HL-60/S4 treated with phorbol 12-myristate 13-acetate at 8.2 ng/mL for 4 days and 3 days (cell line): ENCODE data around the gene PLEKHO2.

Source experiments
- in situ Hi-C: fragments of 300-500 bp; cut with MboI; formaldehyde crosslinking; loops from 2 replicates; pipeline ENCODE4 v1.15.0; 2022; ENCODE audit warnings: low sequenced_read_pairs

PLEKHO2 gene

GRCh38 chr15:64824929-64825430 lies 16.7 kb upstream of the PLEKHO2 start:
- in situ Hi-C loops, result no loop called here

- in situ Hi-C loops, result no loop called here
Measured at GRCh38 chr15:64825431-64826294, 16.1 kb upstream of the PLEKHO2 start, which contains the start of gene PIF1. Gene PIF1 (minus strand): TSS chr15:64825647. CDS start chr15:64824335, 1,312 bp downstream.

GRCh38 chr15:64828985-64829384 lies 12.7 kb upstream of the PLEKHO2 start:
- in situ Hi-C loops, result no loop called here

- in situ Hi-C loops, result no loop called here
Measured at GRCh38 chr15:64833690-64834089, 8.0 kb upstream of the PLEKHO2 start.

GRCh38 chr15:64836023-64836536 lies 5.6 kb upstream of the PLEKHO2 start:
- in situ Hi-C loops, result no loop called here

GRCh38 chr15:64837502-64837901 lies 4.2 kb upstream of the PLEKHO2 start:
- in situ Hi-C loops, result no loop called here

GRCh38 chr15:64841060-64841343 lies 713 bp upstream of the PLEKHO2 start:
- in situ Hi-C loops, result no loop called here

- in situ Hi-C loops, result no loop called here
Measured at GRCh38 chr15:64842096-64842939, 603 bp downstream of the PLEKHO2 start.

- in situ Hi-C loops, result no loop called here
Measured at GRCh38 chr15:64842986-64843561, 1.4 kb downstream of the PLEKHO2 start.

GRCh38 chr15:64843991-64844390 lies 2.3 kb downstream of the PLEKHO2 start:
- in situ Hi-C loops, result no loop called here

- in situ Hi-C loops, result loop anchor here (5.0 kb wide), 1 partner anchor 53 kb away; no protein-coding TSS in a partner anchor
Measured at GRCh38 chr15:64844576-64845145, 2.9 kb downstream of the PLEKHO2 start.

GRCh38 chr15:64845183-64845611 lies 3.5 kb downstream of the PLEKHO2 start:
- in situ Hi-C loops, result loop anchor here (5.0 kb wide), 1 partner anchor 52 kb away; no protein-coding TSS in a partner anchor

- in situ Hi-C loops, result loop anchor here (5.0 kb wide), 1 partner anchor 51 kb away; no protein-coding TSS in a partner anchor
Measured at GRCh38 chr15:64845831-64846595, 4.3 kb downstream of the PLEKHO2 start.

- in situ Hi-C loops, result loop anchor here (5.0 kb wide), 1 partner anchor 50 kb away; no protein-coding TSS in a partner anchor
Measured at GRCh38 chr15:64847016-64847415, 5.3 kb downstream of the PLEKHO2 start.

GRCh38 chr15:64847448-64847847 lies 5.7 kb downstream of the PLEKHO2 start:
- in situ Hi-C loops, result loop anchor here (5.0 kb wide), 1 partner anchor 50 kb away; no protein-coding TSS in a partner anchor

GRCh38 chr15:64847876-64848716 lies 6.4 kb downstream of the PLEKHO2 start:
- in situ Hi-C loops, result loop anchor here (5.0 kb wide), 1 partner anchor 49 kb away; no protein-coding TSS in a partner anchor

- in situ Hi-C loops, result no loop called here
Measured at GRCh38 chr15:64850778-64851502, 9.2 kb downstream of the PLEKHO2 start.

- in situ Hi-C loops, result no loop called here
Measured at GRCh38 chr15:64851503-64851840, 9.8 kb downstream of the PLEKHO2 start.
